PC-3 (cell line): Measurements from ENCODE around the gene PTPRN2.

ENCODE experiments used
- EZH2phosphoT487 ChIP-seq: fragments of 300-600 bp; sonication (generic); IDR thresholded peaks from 2 replicates; pipeline ENCODE4 v1.6.1; 2018; ENCODE audit warnings: mild to moderate bottlenecking, antibody characterized with exemption, low read length, borderline replicate concordance
- TF ChIP-seq, protein P1 (sequence below): fragments of 300-600 bp; sonication (generic); conservative IDR thresholded peaks from 2 replicates; pipeline ENCODE4 v1.5.1; 2017; ENCODE audit warnings: antibody characterized with exemption, low read depth, mild to moderate bottlenecking, low read length

DNA sequence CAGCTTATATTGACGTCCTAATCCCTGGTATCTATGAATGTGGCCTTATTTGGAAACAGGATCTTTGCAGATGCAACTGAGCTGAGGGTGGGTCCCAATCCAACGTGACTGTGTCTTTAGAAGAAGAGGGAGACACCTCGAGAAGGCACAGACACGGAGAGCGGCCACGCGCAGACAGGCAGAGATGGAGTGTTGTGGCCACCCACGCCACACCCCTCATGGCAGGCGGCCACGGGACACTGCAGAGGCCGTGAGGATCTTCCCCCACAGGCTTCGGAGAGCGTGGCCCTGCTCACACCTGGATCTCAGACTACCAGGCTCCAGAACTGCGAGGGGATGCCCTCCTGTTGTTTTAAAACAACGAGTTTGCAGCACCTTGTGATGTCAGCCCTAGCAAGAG lies 1005.9 kb downstream of the PTPRN2 start:
- TF ChIP-seq, protein P1, sequence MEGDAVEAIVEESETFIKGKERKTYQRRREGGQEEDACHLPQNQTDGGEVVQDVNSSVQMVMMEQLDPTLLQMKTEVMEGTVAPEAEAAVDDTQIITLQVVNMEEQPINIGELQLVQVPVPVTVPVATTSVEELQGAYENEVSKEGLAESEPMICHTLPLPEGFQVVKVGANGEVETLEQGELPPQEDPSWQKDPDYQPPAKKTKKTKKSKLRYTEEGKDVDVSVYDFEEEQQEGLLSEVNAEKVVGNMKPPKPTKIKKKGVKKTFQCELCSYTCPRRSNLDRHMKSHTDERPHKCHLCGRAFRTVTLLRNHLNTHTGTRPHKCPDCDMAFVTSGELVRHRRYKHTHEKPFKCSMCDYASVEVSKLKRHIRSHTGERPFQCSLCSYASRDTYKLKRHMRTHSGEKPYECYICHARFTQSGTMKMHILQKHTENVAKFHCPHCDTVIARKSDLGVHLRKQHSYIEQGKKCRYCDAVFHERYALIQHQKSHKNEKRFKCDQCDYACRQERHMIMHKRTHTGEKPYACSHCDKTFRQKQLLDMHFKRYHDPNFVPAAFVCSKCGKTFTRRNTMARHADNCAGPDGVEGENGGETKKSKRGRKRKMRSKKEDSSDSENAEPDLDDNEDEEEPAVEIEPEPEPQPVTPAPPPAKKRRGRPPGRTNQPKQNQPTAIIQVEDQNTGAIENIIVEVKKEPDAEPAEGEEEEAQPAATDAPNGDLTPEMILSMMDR: no peak
- no peak for TF ChIP-seq EZH2phosphoT487
